ENCODE data around the gene SOX30. TPM values are rescaled to one million over a fixed set of nuclear protein-coding genes. Genes with fewer than 3 reads are reported as not detected.
"Not testable (repeated sequence)": the region's sequence is repeated elsewhere in the genome, so short reads cannot be mapped to it uniquely, and the experiment has no call there.

Gene SOX30
- polyA plus RNA-seq, 1 donor: 1.0 TPM

DNA sequence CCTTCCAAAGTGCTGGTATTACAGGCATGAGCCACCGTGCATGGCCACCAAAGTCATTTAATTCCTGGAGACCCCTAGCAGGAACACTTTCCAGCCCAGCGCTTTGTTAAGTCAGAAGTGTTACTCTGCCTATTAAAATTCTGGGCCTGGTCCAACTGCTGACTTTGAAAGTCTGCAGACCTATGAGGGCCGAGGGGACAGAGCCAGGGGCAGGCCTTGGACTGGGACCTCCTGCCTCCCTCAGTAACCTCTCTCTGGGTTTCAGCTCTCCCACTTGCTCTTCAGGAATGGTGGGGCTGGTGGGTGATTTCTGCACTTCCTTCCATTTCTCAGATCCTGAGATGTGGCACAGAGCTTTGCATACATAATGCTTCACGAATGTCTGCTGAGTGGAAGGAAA is 28.8 kb upstream of the SOX30 start:
- Histone ChIP-seq H3K4me3 (ENCODE audit: low read length) (no peak overlapping the region), H3K27me3 (ENCODE audit: control insufficient read depth, insufficient read depth, low read length) (no peaks in the 10 kb centered on the region), H3K9me3 (ENCODE audit: control insufficient read depth, low read depth, low read length) (no peaks in the 10 kb centered on the region), H3K36me3 (ENCODE audit: control insufficient read depth, insufficient read depth, low read length) (no peaks in the 10 kb centered on the region), H3K27ac (ENCODE audit: low read length) (no peak overlapping the region), H3K4me1 (ENCODE audit: control insufficient read depth, insufficient read depth, low read length) (peaks cover 2% of the 10 kb centered on the region)
- no CpG with 5 or more reads among the region's 4 CpGs for WGBS (ENCODE audit: insufficient coverage, low lambda C conversion rate)
- no peak for DNase-seq

DNA sequence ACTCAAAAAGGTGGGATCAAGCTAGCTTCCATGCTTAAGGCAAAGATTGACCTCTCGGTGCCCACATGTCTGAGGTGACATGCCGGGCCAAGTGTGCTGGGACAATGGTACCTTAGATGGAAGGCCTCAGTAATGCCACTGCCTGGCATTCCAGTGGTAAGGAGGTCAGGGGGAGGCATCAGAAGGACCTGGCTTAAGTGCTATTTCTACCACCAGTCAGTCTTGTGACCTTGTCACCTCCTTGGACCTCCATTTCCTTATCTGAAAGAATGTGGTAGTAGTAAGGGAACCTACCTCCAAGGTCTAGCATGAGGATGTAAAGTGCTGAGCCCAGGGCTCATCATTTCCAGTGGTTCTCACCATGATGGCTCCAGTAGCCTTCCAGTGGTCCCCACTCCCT is 28.0 kb upstream of the SOX30 start:
- Histone ChIP-seq H3K9me3 (ENCODE audit: control insufficient read depth, low read depth, low read length) (no peaks in the 10 kb centered on the region), H3K4me3 (ENCODE audit: low read length) (no peak overlapping the region), H3K27me3 (ENCODE audit: control insufficient read depth, insufficient read depth, low read length) (no peaks in the 10 kb centered on the region), H3K4me1 (ENCODE audit: control insufficient read depth, insufficient read depth, low read length) (no peaks in the 10 kb centered on the region), H3K36me3 (ENCODE audit: control insufficient read depth, insufficient read depth, low read length) (no peaks in the 10 kb centered on the region), H3K27ac (ENCODE audit: low read length) (no peak overlapping the region)
- DNase-seq: no peak
- no CpG with 5 or more reads among the region's 2 CpGs for WGBS (ENCODE audit: insufficient coverage, low lambda C conversion rate)

DNA sequence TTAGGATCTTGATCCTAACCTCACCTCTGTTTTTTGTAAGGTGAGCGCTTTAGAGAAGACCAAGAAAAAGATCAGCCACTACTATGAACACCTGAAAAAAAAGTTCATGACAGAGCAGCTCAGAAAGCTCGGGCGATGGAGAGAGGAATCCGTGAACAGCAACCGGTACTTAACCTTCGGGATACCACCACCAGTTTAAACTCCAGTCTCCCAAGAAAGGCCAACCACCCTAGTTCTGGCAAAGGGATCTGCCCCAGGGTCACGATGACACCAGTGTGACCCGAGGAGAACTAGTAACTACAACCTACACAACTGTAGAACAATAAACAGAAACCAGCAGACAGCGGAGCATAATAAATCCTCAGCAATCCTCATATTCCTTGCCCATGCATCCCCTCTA is 27.6 kb upstream of the SOX30 start:
- DNase-seq: no peak
- no peaks in the 10 kb centered on the region for H3K36me3 ChIP-seq (ENCODE audit: control insufficient read depth, insufficient read depth, low read length)

DNA sequence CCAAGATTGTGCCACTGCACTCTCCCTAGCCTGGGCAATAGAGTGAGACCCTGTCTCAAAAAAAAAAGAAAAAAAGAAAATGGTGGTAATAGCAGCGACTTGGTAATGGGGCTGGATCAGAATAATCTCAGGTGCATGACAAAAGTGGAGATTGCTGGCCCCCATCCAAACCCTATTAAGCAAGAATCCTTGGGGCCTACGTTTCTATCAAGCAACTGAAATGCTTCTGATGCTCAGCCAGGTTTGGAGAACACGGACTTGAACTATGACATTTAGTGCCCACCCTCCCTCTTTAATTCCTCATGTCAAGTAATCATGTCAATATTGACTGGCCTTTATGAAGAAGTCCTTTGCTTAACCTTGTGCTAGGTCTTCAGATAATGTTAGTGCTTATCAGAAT is 25.7 kb upstream of the SOX30 start:
- no peak overlapping the region for H3K4me3 ChIP-seq (ENCODE audit: low read length)
- H3K9me3 ChIP-seq (ENCODE audit: control insufficient read depth, low read depth, low read length): no peaks in the 10 kb centered on the region
- no peak overlapping the region for H3K27ac ChIP-seq (ENCODE audit: low read length)
- no peaks in the 10 kb centered on the region for H3K36me3 ChIP-seq (ENCODE audit: control insufficient read depth, insufficient read depth, low read length)
- DNase-seq: no peak
- no peaks in the 10 kb centered on the region for H3K4me1 ChIP-seq (ENCODE audit: control insufficient read depth, insufficient read depth, low read length)
- 60% methylated on average over 1 of the region's 3 CpGs for WGBS (ENCODE audit: insufficient coverage, low lambda C conversion rate)
- no peaks in the 10 kb centered on the region for H3K27me3 ChIP-seq (ENCODE audit: control insufficient read depth, insufficient read depth, low read length)

More for the DNA sequence above, 27.6 kb upstream of the SOX30 start:
- Histone ChIP-seq H3K4me1 (ENCODE audit: control insufficient read depth, insufficient read depth, low read length) (no peaks in the 10 kb centered on the region), H3K9me3 (ENCODE audit: control insufficient read depth, low read depth, low read length) (no peaks in the 10 kb centered on the region), H3K4me3 (ENCODE audit: low read length) (no peak overlapping the region), H3K27me3 (ENCODE audit: control insufficient read depth, insufficient read depth, low read length) (no peaks in the 10 kb centered on the region), H3K27ac (ENCODE audit: low read length) (no peak overlapping the region)
- WGBS (ENCODE audit: insufficient coverage, low lambda C conversion rate): no CpG with 5 or more reads among the region's 9 CpGs

DNA sequence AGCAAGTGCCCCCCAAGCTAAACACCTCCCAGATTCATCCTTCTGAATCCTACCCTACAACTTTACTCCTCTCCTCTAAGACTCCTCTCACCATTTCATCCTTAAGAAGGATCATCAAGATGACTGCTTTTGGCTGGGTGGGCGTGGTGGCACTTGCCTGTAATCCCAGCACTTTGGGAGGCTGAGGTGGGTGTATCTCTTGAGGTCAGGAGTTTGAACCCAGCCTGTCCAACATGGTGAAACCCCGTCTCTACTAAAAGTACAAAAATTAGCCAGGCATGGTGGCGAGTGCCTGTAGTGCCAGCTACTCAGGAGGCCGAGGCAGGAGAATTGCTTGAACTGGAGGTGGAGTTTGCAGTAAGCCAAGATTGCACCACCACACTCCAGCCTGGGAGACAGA is 22.1 kb upstream of the SOX30 start:
- WGBS (ENCODE audit: insufficient coverage, low lambda C conversion rate): no CpG with 5 or more reads among the region's 4 CpGs
- DNase-seq; H3K4me3 ChIP-seq (ENCODE audit: low read length); H3K27ac ChIP-seq (ENCODE audit: low read length); H3K9me3 ChIP-seq (ENCODE audit: control insufficient read depth, low read depth, low read length); H3K36me3 ChIP-seq (ENCODE audit: control insufficient read depth, insufficient read depth, low read length): not testable (repeated sequence)
- Histone ChIP-seq H3K27me3 (ENCODE audit: control insufficient read depth, insufficient read depth, low read length) (peaks cover 13% of the 10 kb centered on the region), H3K4me1 (ENCODE audit: control insufficient read depth, insufficient read depth, low read length) (peaks cover 16% of the 10 kb centered on the region)

DNA sequence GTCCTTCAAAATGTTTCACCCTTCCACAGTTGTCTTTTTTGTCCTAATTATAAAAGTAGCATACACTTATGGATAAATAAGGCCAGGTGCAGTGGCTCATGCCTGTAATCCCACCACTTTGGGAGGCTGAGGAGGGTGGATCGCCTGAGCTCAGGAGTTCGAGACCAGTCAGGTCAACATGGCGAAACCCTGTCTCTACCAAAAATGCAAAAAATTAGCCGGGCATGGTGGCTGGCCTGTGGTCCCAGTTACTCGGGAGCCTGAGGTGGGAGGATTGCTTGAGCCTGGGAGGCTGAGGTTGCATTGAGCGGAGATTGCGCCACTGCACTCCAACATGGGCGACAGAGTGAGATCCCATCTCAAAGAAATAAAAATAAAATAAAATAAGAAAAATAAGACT is 20.7 kb upstream of the SOX30 start:
- Histone ChIP-seq H3K4me1 (ENCODE audit: control insufficient read depth, insufficient read depth, low read length) (peaks cover 16% of the 10 kb centered on the region), H3K9me3 (ENCODE audit: control insufficient read depth, low read depth, low read length) (peaks cover 7% of the 10 kb centered on the region), H3K27me3 (ENCODE audit: control insufficient read depth, insufficient read depth, low read length) (peaks cover 13% of the 10 kb centered on the region), H3K27ac (ENCODE audit: low read length) (no peak overlapping the region), H3K4me3 (ENCODE audit: low read length) (no peak overlapping the region), H3K36me3 (ENCODE audit: control insufficient read depth, insufficient read depth, low read length) (no peaks in the 10 kb centered on the region)
- no peak for DNase-seq
- WGBS (ENCODE audit: insufficient coverage, low lambda C conversion rate): no CpG with 5 or more reads among the region's 8 CpGs

DNA sequence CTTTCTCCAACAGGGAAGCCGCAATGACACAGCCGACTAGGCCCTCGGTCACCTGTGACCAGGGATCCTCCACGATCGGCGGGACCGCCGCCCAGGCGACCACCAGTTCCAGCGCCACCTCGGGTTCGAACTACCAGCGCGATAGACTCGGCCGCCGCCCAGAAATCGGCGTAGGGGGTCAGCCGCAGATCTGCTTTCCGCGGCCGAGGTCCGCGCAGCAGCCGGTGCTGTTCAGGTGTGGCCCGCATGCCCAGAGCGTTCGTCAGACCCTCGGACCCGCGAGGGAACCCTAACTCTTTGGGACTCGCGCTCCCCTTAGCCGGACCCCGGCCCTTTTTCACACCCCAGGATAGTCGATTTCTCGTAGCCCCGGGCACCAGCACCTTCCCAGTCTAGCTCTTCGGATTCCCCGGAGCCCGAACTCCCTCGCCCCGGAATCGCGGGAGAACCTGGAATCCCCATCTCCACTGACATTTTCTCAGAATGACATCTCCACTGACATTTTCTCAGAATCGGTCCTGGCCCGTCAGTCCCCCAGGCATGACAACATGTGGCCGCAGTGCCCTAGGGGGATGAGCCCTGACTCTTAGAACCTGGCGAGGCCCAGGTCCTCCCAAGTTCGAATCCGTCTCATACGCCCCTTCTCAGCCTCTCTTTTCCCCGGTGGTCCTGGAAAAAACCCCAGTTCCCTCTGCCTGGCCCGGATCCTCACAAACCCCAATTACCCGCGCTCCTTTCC is 19.5 kb upstream of the SOX30 start:
- DNase-seq: no peak
- H3K27me3 ChIP-seq (ENCODE audit: control insufficient read depth, insufficient read depth, low read length): peaks cover 13% of the 10 kb centered on the region
- H3K27ac ChIP-seq (ENCODE audit: low read length): peak overlapping the region; percentile 92
- H3K36me3 ChIP-seq (ENCODE audit: control insufficient read depth, insufficient read depth, low read length): no peaks in the 10 kb centered on the region
- WGBS (ENCODE audit: insufficient coverage, low lambda C conversion rate): no CpG with 5 or more reads among the region's 57 CpGs
- peak overlapping the region; percentile 97 for H3K4me3 ChIP-seq (ENCODE audit: low read length)
- peaks cover 7% of the 10 kb centered on the region for H3K9me3 ChIP-seq (ENCODE audit: control insufficient read depth, low read depth, low read length)
- H3K4me1 ChIP-seq (ENCODE audit: control insufficient read depth, insufficient read depth, low read length): peaks cover 16% of the 10 kb centered on the region

DNA sequence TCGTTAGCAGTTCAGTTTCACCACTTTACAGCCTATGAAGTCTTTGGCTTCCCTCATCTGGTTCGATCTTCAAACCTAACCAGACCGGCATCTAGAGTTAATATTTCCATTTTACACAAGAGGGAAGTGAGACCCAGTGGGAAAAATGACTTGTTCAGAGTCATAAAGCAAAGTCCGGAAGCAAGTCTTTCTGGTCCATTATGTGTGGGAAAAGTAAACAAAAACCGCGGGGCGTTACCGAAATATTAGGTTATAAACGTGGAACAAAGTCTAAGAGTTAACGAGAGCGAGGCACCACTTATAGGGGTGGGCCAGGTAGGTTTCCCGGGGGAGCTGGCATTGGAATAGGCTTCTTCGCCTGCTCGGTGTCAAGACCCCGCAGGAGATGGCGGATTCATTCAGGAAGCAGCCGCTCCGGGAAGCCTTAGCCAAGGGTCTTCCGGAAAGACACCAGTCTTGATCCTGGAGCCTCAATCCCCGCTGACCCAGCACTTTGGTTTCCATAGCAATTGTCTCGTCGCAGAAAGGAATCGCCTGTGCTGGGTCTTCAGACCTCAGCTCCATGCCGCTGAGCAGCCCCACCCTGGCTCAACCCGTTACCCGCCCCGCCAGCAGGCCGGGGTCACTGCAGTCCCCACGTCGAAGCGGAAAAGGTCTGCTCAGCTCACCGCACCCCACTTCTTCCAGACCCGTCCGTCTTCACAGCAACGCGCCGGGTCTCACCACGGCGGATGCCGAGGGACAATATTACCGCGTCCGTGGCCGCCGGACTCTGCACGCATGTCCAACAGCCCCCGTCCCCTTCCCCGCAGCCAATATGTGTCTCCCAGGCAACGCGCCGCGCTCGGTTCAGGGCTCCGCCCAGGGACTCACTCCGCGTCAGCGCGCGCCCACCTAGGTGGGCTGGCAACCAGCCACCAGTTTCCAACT is 18.7 kb upstream of the SOX30 start, which contains the start of gene C5orf52:
TSS of gene C5orf52 (plus strand) at position 872 of the 930 bp plus-strand sequence. CDS start 82 bp downstream, outside the sequence.
- DNase-seq: peak; percentile 92 to 99
- H3K4me1 ChIP-seq (ENCODE audit: control insufficient read depth, insufficient read depth, low read length): peaks cover 16% of the 10 kb centered on the region
- H3K9me3 ChIP-seq (ENCODE audit: control insufficient read depth, low read depth, low read length): peaks cover 7% of the 10 kb centered on the region
- H3K4me3 ChIP-seq (ENCODE audit: low read length): peak within 1 kb of the TSS; percentile 97
- H3K27ac ChIP-seq (ENCODE audit: low read length): peak within 1 kb of the TSS; percentile 92
- WGBS (ENCODE audit: insufficient coverage, low lambda C conversion rate): 12% methylated on average over 3 of the region's 59 CpGs
- peaks cover 13% of the 10 kb centered on the region for H3K27me3 ChIP-seq (ENCODE audit: control insufficient read depth, insufficient read depth, low read length)
- H3K36me3 ChIP-seq (ENCODE audit: control insufficient read depth, insufficient read depth, low read length): no peaks in the 10 kb centered on the region

DNA sequence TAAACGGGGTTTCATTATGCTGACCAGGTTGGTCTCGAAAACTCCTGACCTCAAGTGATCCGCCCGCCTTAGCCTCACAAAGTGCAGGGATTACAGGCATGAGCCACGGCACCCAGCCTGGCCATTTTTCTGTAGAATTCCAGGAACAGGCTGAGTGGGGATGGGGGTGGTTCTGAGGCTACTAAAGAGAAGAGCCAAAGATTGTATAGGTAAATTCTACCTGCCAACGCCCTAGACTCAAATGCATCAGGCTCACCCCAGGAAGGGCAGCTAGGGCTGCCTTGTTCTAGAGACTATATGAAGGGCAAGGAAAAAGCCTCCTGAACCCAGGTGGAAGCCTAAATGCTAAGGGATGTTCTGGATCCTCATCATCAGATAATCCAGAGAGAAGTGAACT is 17.5 kb upstream of the SOX30 start:
- peaks cover 13% of the 10 kb centered on the region for H3K27me3 ChIP-seq (ENCODE audit: control insufficient read depth, insufficient read depth, low read length)
- peaks cover 16% of the 10 kb centered on the region for H3K4me1 ChIP-seq (ENCODE audit: control insufficient read depth, insufficient read depth, low read length)
- WGBS (ENCODE audit: insufficient coverage, low lambda C conversion rate): no CpG with 5 or more reads among the region's 6 CpGs
- no peak for DNase-seq
- peak overlapping the region; percentile 97 for H3K4me3 ChIP-seq (ENCODE audit: low read length)
- H3K27ac ChIP-seq (ENCODE audit: low read length): peak overlapping the region; percentile 92
- H3K9me3 ChIP-seq (ENCODE audit: control insufficient read depth, low read depth, low read length): peaks cover 7% of the 10 kb centered on the region
- H3K36me3 ChIP-seq (ENCODE audit: control insufficient read depth, insufficient read depth, low read length): no peaks in the 10 kb centered on the region

DNA sequence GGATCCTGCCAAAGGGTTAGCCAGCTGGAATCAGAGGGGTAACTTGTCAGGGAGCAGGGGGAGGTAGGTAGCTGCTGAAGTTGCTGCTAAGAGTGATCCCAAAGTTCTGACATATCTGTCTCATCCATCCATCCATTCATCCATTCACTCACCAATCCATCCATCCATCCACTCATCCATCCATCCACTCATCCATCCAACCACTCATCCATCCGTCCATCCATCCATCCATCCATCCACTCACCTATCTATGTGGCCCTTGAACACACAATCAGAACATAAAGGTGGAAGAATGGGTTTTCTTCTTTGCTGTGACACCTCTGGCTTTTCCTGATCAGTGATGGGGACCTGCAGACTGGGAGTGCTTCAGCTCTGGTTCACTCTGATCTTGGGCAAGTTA is 16.1 kb upstream of the SOX30 start:
- no CpG with 5 or more reads among the region's 1 CpG for WGBS (ENCODE audit: insufficient coverage, low lambda C conversion rate)
- peaks cover 16% of the 10 kb centered on the region for H3K4me1 ChIP-seq (ENCODE audit: control insufficient read depth, insufficient read depth, low read length)
- H3K27ac ChIP-seq (ENCODE audit: low read length): no peak overlapping the region
- DNase-seq: no peak
- H3K4me3 ChIP-seq (ENCODE audit: low read length): no peak overlapping the region
- H3K36me3 ChIP-seq (ENCODE audit: control insufficient read depth, insufficient read depth, low read length): no peaks in the 10 kb centered on the region
- H3K27me3 ChIP-seq (ENCODE audit: control insufficient read depth, insufficient read depth, low read length): peaks cover 13% of the 10 kb centered on the region
- peaks cover 7% of the 10 kb centered on the region for H3K9me3 ChIP-seq (ENCODE audit: control insufficient read depth, low read depth, low read length)

All from large intestine (tissue), 3 donors.